Bone marrow (tissue), 2 donors: ENCODE measurements around the gene FAM120B.
"Not testable (repeated sequence)": the region's sequence is repeated elsewhere in the genome, so short reads cannot be mapped to it uniquely, and the experiment has no call there.

Experiments
- DNase-seq, 2 donors: peaks; one replicate each; lab custom pipeline; 2025; lab: John Stamatoyannopoulos, UW

Gene FAM120B

GRCh38 chr6:170306324-170307079, at the start of gene FAM120B:
TSS of gene FAM120B (plus strand) at chr6:170306758. CDS start at chr6:170317391, 10,633 bp downstream.
- peak; percentile 86 to 90 for DNase-seq

DNA sequence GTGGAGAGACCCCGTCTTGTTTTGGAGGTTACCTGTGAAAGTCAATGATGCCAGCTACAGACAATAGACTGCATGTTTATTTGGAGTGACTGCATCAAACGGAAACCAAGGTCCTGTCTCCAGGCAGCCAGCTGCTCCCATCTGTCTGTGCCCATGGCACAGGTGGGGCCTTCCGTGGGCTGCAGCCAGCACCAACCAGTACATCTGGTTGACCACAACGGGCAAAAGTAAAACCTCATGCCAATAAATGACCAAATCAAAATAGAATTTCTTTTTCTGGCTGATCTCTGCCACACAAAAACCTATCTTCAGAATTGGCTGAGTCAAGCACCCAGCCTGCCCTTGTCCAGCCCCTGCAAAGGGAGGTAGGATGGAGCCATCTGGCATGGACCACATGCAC, 49.2 kb upstream of the FAM120B start:
- no peak for DNase-seq

GRCh38 chr6:170258407-170258806, 48.2 kb upstream of the FAM120B start:
- DNase-seq: no peak

DNA sequence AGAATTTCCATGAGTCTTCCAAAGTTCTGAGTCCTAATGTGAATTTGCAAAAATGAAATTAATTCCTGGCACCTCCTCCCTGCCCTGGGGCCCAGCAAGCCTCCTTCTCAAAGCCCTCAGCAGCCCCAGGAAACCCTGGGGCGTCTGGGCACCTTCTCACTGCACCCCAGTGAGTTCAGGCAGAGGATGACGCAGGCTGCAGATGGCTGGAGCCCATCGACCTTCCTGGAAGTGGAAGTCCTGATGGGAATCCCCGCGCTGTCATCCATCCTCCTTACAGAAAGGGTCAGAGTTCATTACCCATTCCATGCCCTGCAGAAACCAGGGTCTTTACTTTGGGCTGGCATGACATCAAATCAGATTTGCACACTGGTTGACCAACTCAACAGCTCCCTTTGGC, 47.3 kb upstream of the FAM120B start:
- DNase-seq: no peak

DNA sequence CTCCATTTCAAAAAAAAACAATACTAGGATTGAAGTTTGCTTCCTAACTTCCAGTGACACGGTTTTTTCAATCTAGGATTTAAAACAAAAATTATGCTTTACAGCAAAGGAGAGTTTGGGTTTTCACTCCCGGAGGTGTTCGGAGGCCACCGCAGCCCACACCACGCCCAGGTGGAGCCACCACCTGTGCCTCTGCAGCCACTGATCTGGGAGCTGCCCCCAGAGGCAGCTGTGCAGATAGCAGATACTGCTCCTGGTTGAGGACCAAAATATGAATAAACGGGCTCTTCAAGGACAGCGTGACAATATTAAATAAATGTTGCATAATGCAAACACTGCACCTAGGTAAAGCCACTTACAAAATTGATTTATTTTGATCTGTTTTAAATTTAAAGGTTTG, 45.9 kb upstream of the FAM120B start:
- DNase-seq: no peak

DNA sequence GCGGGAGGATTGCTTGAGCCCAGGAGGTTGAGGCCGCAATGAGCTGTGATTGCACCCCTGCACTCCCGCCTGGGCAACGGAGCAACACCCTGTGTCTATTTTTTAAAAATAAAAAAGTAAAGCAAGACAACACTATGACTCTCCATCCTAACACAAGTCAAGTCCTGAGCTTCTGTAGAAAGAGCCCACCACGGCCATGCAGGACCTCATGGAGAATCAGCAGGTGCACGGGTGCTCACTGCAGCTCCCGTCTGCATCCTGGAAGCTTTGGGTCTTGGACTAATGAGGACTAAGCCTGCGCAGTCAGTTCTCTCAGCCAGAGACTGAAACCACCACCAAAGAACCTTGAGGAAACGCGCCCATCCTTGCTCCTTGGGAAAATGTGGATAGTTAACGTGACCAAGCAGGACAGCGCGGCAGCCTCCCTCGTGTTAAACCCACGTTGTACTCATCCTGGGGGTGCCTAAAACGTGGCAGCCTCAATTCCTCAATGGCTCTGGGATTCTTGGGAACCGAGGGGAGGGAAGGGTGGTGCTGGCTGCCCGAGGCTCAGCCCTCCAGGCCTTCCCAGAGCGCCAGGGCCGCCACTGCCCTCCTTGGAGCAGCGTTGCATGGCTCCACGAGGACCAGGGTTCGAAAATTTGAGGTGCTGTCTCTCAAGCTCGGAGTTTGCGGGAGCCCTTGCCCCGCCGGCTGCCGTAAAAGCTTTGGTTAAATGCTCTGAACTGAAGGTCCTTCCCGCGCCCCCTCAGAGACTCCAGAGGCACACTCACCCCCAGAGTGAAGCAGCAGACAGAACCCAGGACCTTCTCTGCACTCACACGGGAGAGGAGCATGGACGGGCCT, 44.7 kb upstream of the FAM120B start:
- DNase-seq: no peak

GRCh38 chr6:170262489-170263088, 44.0 kb upstream of the FAM120B start:
- DNase-seq: no peak

GRCh38 chr6:170263410-170263809, 43.1 kb upstream of the FAM120B start:
- DNase-seq: no peak

DNA sequence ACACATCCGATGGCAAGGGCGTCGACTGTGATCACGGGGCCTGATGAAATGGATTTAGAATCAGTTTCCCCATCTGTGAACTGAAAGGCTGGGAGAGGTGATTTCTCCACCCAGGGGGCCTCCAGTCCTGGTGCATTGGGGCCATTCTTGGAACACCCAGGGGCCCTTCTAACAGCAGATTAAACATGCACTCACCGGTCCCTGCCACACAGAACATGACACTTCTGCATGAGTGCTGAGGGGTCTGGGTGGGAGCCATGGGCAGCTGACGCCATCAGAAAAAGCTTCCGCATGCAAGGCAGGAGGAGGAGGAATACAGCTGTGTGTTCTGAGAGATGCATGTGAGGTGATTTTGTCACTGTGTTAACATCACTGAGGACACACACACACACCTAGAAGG, 42.5 kb upstream of the FAM120B start:
- DNase-seq: no peak

DNA sequence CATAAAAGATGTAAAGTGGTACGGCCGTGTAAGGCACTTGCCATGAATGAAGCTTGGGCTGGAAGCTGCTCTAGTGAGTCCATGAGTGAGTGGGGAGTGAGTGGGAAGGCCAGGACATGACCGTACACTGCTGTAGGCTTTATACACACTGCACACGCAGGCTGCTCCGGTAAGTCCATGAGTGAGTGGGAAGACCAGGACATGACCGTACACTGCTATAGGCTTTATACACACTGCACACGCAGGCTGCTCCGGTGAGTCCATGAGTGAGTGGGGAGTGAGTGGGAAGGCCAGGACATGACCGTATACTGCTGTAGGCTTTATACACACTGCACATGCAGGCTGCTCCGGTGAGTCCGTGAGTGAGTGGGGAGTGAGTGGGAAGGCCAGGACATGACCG, 41.9 kb upstream of the FAM120B start:
- DNase-seq: not testable (repeated sequence)

- no peak for DNase-seq
Observed at GRCh38 chr6:170265655-170266054, 40.9 kb upstream of the FAM120B start.

DNA sequence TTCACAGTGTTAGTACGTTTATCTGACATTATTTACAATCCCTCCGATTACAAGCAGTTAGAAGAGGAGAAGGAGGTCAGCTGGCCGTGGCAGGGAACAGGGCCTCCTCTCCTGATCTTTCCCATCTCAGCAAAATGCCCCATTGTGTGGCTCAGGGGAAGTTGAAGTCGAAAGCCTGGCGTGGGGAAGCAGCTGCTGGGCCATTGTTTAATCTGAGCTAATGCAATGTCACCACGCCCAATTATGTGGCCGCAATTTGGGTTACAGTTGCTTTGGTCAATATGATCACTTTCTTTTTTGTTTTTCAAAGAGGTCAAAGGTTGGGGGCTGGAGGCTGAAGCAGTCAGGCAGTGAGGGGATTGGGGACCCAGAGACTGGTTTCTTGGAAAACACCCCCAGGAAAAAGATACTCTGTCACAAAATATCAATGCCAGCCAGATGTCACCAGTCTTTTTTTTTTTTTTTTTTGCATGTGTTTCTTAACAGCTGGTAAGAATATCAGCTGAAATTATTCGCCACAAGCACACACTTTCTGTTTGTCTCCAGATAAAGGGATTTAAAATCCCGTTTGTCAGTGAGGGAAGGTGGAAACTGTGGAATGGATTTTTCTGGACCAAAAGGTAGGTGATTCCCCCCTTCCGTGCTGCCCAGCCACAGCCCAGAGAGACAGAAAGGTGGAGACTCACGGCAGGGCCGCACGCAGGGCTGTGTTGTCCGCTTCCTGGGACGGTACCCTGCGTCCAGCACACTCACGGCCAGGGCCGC, 40.3 kb upstream of the FAM120B start:
- DNase-seq: no peak

DNA sequence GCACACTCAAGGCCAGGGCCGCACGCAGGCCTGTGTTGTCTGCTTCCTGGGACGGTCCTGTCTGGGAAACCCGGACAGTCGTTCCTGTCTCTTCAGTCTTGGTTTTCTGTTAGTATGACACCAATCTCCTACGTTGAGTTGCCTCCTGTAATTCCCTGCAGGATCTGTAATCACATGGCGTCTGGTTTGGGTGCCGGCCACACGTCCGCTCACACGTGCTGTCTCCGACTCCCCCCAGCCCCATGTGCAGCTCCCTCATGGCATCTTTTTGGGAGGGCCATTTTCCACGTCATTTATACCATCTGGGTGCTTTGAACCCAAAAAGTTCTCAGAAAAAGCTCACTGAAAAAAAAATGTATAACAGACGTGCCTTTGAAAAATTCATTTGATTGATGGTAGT, 38.9 kb upstream of the FAM120B start:
- no peak for DNase-seq

GRCh38 chr6:170268216-170269129, 38.1 kb upstream of the FAM120B start:
- DNase-seq: no peak

- DNase-seq: no peak
Observed at GRCh38 chr6:170269151-170269845, 37.3 kb upstream of the FAM120B start.

DNA sequence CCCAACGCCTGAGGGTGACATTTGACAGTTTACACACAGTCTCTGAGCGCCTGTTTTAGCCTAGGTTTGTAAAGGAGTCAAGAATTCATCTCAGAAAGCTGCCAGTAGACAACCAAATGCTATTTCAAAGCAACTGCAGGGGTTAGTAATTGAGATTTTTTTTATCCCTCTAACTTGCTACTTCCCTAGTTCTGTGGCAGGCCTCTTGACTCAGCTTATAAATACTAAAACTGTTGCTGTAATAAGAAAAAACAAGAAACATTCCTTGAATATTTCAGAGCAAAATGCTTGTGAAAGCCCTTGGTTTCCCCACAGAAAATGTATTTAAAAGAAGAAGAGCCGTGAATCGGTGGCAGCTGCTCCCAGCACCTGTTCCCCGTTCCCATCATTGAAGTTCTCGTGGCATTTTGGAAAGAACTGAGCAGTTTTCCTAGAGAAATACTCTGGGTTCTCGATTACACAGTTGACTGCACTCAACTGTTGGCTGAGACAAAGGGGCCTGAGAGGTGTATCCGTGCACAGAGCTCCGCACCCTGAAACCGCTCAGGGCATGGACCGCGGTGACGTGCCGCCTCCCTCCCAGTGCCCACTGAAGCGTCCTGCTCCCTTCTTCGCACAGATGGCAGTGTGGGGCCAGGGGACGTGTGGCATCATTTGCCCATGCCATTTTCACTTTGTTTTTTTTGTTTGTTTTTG, 36.6 kb upstream of the FAM120B start:
- no peak for DNase-seq

- no peak for DNase-seq
Observed at GRCh38 chr6:170270984-170271593, 35.5 kb upstream of the FAM120B start.

GRCh38 chr6:170271771-170272314, 34.7 kb upstream of the FAM120B start:
- DNase-seq: peak; percentile 21 to 81
